MM.1S (cell line): Measurements from ENCODE around the gene TMEM208.
A peak's percentile ranks its signal among the peaks of the same experiment; 100 is the strongest.

Experiments
- DNase-seq: peaks from one replicate; pipeline ENCODE4 v3.0.0-alpha.2; 2015
- H2AFZ ChIP-seq: fragments of 300-600 bp; sonication (generic); 2 replicates; pipeline ENCODE4 v1.6.0; 2016; ENCODE audit warnings: antibody characterized with exemption, low read length
- H3F3A ChIP-seq: fragments of 300-600 bp; sonication (generic); 2 replicates; pipeline ENCODE4 v1.6.1; 2016; ENCODE audit warnings: mild to moderate bottlenecking, antibody characterized with exemption, low read length, moderate library complexity, mixed read lengths; ENCODE audit not compliant: insufficient read depth
- H3K27ac ChIP-seq: fragments of 300-600 bp; sonication (generic); 2 replicates; pipeline ENCODE4 v1.5.1; 2016; ENCODE audit warnings: mild to moderate bottlenecking, low read length
- H3K27me3 ChIP-seq: fragments of 300-600 bp; sonication (generic); replicated peaks from 2 replicates; pipeline ENCODE4 v1.6.0; 2016; ENCODE audit warnings: low read length; ENCODE audit not compliant: insufficient read depth
- H3K36me3 ChIP-seq: fragments of 300-600 bp; sonication (generic); replicated peaks from 2 replicates; pipeline ENCODE4 v1.6.1; 2016; ENCODE audit warnings: mild to moderate bottlenecking, low read length, mixed read lengths; ENCODE audit not compliant: insufficient read depth
- H3K4me1 ChIP-seq: fragments of 300-600 bp; sonication (generic); 2 replicates; pipeline ENCODE4 v1.6.1; 2016; ENCODE audit warnings: low read length, mixed read lengths
- H3K4me2 ChIP-seq: fragments of 300-600 bp; sonication (generic); 2 replicates; pipeline ENCODE4 v1.6.0; 2016; ENCODE audit warnings: low read depth, low read length
- H3K4me3 ChIP-seq: fragments of 300-600 bp; sonication (generic); 2 replicates; pipeline ENCODE4 v1.5.1; 2016; ENCODE audit warnings: low read length, mixed read lengths
- H3K79me2 ChIP-seq: fragments of 300-600 bp; sonication (generic); 2 replicates; pipeline ENCODE4 v1.6.1; 2016; ENCODE audit warnings: mixed run types, low read length, mixed read lengths
- H3K9ac ChIP-seq: fragments of 300-600 bp; sonication (generic); 2 replicates; pipeline ENCODE4 v1.6.1; 2016; ENCODE audit warnings: low read length, mixed read lengths
- H3K9me2 ChIP-seq: fragments of 300-600 bp; sonication (generic); replicated peaks from 2 replicates; pipeline ENCODE4 v1.6.1; 2016; ENCODE audit warnings: mild to moderate bottlenecking, low read length, mixed read lengths; ENCODE audit not compliant: insufficient read depth
- H3K9me3 ChIP-seq: fragments of 300-600 bp; sonication (generic); replicated peaks from 2 replicates; pipeline ENCODE4 v1.6.1; 2016; ENCODE audit warnings: mild to moderate bottlenecking, low read length, mixed read lengths; ENCODE audit not compliant: insufficient read depth
- H4K20me1 ChIP-seq: fragments of 300-600 bp; sonication (generic); 2 replicates; pipeline ENCODE4 v1.6.1; 2016; ENCODE audit warnings: mild to moderate bottlenecking, low read length, moderate library complexity, mixed read lengths; ENCODE audit not compliant: insufficient read depth
- EZH2 ChIP-seq: fragments of 300-600 bp; sonication (generic); optimal IDR thresholded peaks from 2 replicates; pipeline ENCODE3; 2017; ENCODE audit warnings: low read depth, mild to moderate bottlenecking, antibody characterized with exemption, low read length, mixed read lengths
- EZH2phosphoT487 ChIP-seq: fragments of 300-600 bp; sonication (generic); IDR thresholded peaks from 2 replicates; pipeline ENCODE4 v1.6.1; 2018; ENCODE audit warnings: antibody characterized with exemption, low read length
- TF ChIP-seq, protein P1 (sequence below): fragments of 300-600 bp; sonication (generic); IDR thresholded peaks from 2 replicates; pipeline ENCODE4 v1.5.1; 2016; ENCODE audit warnings: antibody characterized with exemption, low read length, mixed read lengths

TMEM208 gene

DNA sequence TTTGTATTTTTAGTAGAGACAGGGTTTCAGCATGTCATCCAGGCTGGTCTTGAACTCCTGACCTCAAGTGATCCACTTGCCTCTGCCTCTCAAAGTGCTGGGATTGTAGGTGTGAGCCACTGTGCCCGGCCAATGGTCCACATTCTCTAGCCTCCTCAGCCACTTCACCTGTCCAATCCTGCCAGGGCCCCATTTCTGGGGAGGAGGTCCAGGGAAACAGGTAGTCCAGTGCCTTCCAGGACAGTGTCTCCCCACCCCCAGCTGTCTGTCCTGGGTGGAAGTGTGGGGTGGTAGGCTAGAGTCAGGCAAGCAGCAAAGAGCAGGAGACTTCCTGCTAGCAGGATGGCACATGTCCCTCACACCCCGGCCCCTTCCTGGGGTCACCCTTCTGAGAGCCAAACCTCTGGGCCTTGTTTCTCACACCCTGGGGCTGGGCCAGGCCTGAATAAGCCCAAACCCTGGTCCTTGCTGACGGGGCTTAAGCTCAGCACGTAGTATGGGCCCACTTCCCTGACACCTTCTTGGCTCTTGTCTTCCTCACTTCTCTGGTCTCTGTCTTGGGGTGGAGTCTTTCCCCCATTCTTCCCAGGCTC lies 15.3 kb downstream of the TMEM208 start:
- Histone ChIP-seq H4K20me1 (no peaks in the 10 kb centered on the region), H3K27ac (no peak overlapping the region), H3K4me1 (peaks cover 22% of the 10 kb centered on the region)

DNA sequence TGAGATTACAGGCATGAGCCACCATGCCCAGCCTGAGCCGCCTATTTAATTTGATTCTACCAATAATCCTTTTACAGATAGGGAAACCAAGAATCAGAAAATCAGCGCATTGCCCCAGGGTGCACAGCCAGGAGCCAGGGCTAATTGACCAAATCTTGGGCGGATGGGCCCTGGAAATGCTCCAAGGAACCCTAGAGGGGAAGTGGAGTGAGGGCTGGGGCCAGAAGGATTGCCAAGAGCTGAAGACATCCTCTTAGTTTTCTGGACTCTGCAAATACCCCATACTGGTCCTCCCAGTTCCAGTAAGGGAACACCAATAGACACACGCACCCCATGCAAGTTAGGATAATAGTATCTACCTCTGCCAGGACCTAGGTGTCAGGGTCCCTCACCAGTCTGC lies 16.6 kb downstream of the TMEM208 start:
- Histone ChIP-seq H3K9me3 (no peaks in the 10 kb centered on the region), H3K4me1 (peaks cover 30% of the 10 kb centered on the region), H3F3A (peaks cover 44% of the 10 kb centered on the region), H3K36me3 (no peaks in the 10 kb centered on the region), H3K9me2 (no peaks in the 10 kb centered on the region), H3K9ac (peak overlapping the region; percentile 80; the same call in 1 of the 2 replicates), H3K4me3 (peak overlapping the region; percentile 93; the same call in 1 of the 2 replicates), H2AFZ (no peak overlapping the region), H3K27me3 (no peaks in the 10 kb centered on the region), H4K20me1 (no peaks in the 10 kb centered on the region), H3K4me2 (peak overlapping the region; percentile 79), H3K79me2 (peaks cover 63% of the 10 kb centered on the region), H3K27ac (peak overlapping the region; percentile 85; the same call in 1 of the 2 replicates)
- TF ChIP-seq, protein P1, sequence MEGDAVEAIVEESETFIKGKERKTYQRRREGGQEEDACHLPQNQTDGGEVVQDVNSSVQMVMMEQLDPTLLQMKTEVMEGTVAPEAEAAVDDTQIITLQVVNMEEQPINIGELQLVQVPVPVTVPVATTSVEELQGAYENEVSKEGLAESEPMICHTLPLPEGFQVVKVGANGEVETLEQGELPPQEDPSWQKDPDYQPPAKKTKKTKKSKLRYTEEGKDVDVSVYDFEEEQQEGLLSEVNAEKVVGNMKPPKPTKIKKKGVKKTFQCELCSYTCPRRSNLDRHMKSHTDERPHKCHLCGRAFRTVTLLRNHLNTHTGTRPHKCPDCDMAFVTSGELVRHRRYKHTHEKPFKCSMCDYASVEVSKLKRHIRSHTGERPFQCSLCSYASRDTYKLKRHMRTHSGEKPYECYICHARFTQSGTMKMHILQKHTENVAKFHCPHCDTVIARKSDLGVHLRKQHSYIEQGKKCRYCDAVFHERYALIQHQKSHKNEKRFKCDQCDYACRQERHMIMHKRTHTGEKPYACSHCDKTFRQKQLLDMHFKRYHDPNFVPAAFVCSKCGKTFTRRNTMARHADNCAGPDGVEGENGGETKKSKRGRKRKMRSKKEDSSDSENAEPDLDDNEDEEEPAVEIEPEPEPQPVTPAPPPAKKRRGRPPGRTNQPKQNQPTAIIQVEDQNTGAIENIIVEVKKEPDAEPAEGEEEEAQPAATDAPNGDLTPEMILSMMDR = no peak
- TF ChIP-seq EZH2 = no peak
- no peak for TF ChIP-seq EZH2phosphoT487
- no peak for DNase-seq

More for the DNA sequence above, 15.3 kb downstream of the TMEM208 start:
- H3K79me2 ChIP-seq = peaks cover 63% of the 10 kb centered on the region
- H3K4me2 ChIP-seq = no peak overlapping the region
- DNase-seq = no peak
- no peaks in the 10 kb centered on the region for H3K36me3 ChIP-seq
- peaks cover 36% of the 10 kb centered on the region for H3F3A ChIP-seq
- H3K9ac ChIP-seq = no peak overlapping the region
- H3K27me3 ChIP-seq = no peaks in the 10 kb centered on the region
- no peak overlapping the region for H3K4me3 ChIP-seq
- H2AFZ ChIP-seq = no peak overlapping the region
- no peaks in the 10 kb centered on the region for H3K9me2 ChIP-seq
- H3K9me3 ChIP-seq = no peaks in the 10 kb centered on the region
- no peak for TF ChIP-seq EZH2phosphoT487
- TF ChIP-seq, protein P1 = no peak
- TF ChIP-seq EZH2 = no peak

DNA sequence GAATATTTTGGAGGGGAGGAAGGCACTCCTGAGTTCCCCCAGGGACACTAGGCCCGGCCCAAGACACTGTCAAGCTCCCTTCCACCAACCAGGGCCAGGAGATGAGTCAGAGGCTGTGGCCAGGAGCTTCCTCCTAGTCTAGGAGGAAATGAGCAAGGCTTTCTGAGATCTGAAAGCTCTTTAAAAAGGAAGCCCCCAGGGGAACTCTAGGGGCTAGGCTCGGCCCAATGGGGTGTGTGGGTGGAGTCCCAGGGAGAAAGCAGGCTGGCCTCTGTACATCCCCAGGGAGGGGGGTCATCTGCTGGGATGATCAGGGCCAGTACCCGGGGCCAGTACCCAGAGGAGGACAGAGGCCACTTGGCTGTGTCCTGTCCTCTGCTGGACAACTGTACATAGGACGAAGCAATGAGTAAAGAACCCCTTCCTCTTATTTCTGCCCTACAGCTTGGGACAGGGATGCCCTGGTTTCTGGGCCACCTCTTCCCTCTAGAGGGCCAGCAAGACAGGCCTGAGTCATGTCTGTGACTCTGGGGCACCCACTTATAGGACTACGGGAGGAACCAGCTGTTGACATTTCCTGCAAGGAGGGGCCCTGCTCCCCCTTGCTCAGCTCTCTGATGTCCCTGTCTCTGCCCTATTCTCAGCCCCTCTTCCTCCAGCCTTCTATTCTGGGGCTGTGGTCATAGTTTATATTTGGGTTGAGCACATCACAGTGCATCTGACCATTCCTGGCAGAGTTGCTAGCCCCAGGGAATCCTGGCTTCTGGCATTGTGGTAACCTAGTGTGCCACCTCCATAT lies 17.7 kb downstream of the TMEM208 start:
- Histone ChIP-seq H4K20me1 (no peaks in the 10 kb centered on the region), H3K9ac (peak overlapping the region; percentile 80), H3K9me2 (no peaks in the 10 kb centered on the region), H2AFZ (peak overlapping the region; percentile 17; the same call in 1 of the 2 replicates), H3K27me3 (peaks cover 7% of the 10 kb centered on the region), H3K4me2 (peak overlapping the region; percentile 79), H3K36me3 (no peaks in the 10 kb centered on the region), H3K9me3 (no peaks in the 10 kb centered on the region), H3F3A (peaks cover 44% of the 10 kb centered on the region), H3K4me3 (peak overlapping the region; percentile 93), H3K79me2 (peaks cover 56% of the 10 kb centered on the region), H3K27ac (peak overlapping the region; percentile 85), H3K4me1 (peaks cover 36% of the 10 kb centered on the region)
- DNase-seq = peak; percentile 88
- TF ChIP-seq EZH2phosphoT487 = no peak
- TF ChIP-seq, protein P1 = 0 out of 2 replicates have a peak, but pooled peaks have one; percentile 5
